Fibroblast of skin of left biceps (primary cell): ENCODE results near the gene CFAP221.
A peak's percentile ranks its signal among the peaks of the same experiment; 100 is the strongest.

Experiments
- DNase-seq, 2 experiments: peaks; one replicate each; pipeline ENCODE4 v3.0.0-alpha.2; 2013; ENCODE audit warnings: low read depth in 2 of 2

Gene CFAP221

GRCh38 chr2:119544075-119544938 lies at the start of gene CFAP221:
TSS of gene CFAP221 (plus strand) at chr2:119544449. CDS start at chr2:119546132, 1,683 bp downstream.
- peak in 1 of 2 experiments; percentile 25 for DNase-seq

- no peak for DNase-seq
Observed at GRCh38 chr2:119495948-119496347, 48.3 kb upstream of the CFAP221 start.

GRCh38 chr2:119496682-119497081 lies 47.6 kb upstream of the CFAP221 start:
- no peak for DNase-seq

- DNase-seq: no peak
Observed at GRCh38 chr2:119508756-119509155, 35.5 kb upstream of the CFAP221 start.

GRCh38 chr2:119511989-119512388 lies 32.3 kb upstream of the CFAP221 start:
- DNase-seq: no peak

- no peak for DNase-seq
Observed at GRCh38 chr2:119512946-119513345, 31.3 kb upstream of the CFAP221 start.

- no peak for DNase-seq
Observed at GRCh38 chr2:119513832-119514231, 30.4 kb upstream of the CFAP221 start.

- DNase-seq: no peak
Observed at GRCh38 chr2:119516121-119516520, 28.1 kb upstream of the CFAP221 start.

- no peak for DNase-seq
Observed at GRCh38 chr2:119517433-119517832, 26.8 kb upstream of the CFAP221 start.

- no peak for DNase-seq
Observed at GRCh38 chr2:119518401-119519056, 25.7 kb upstream of the CFAP221 start.

GRCh38 chr2:119519057-119519408 lies 25.2 kb upstream of the CFAP221 start:
- no peak for DNase-seq

GRCh38 chr2:119520696-119521432 lies 23.4 kb upstream of the CFAP221 start:
- no peak for DNase-seq

- no peak for DNase-seq
Observed at GRCh38 chr2:119521433-119522050, 22.7 kb upstream of the CFAP221 start.

GRCh38 chr2:119522671-119523070 lies 21.6 kb upstream of the CFAP221 start:
- no peak for DNase-seq

- DNase-seq: no peak
Observed at GRCh38 chr2:119523383-119523951, 20.8 kb upstream of the CFAP221 start.

- DNase-seq: no peak
Observed at GRCh38 chr2:119523952-119524694, 20.1 kb upstream of the CFAP221 start, which contains the start of gene SCTR. TSS of gene SCTR (minus strand) at chr2:119524483. CDS start at chr2:119524226, 257 bp downstream.

GRCh38 chr2:119525614-119526013 lies 18.6 kb upstream of the CFAP221 start:
- no peak for DNase-seq

- DNase-seq: no peak
Observed at GRCh38 chr2:119527999-119528398, 16.2 kb upstream of the CFAP221 start.

- no peak for DNase-seq
Observed at GRCh38 chr2:119531292-119531691, 13.0 kb upstream of the CFAP221 start.

GRCh38 chr2:119533560-119533959 lies 10.7 kb upstream of the CFAP221 start:
- DNase-seq: no peak

GRCh38 chr2:119536211-119536610 lies 8.0 kb upstream of the CFAP221 start:
- no peak for DNase-seq
